NCI-H2029 treated with DMSO at 0.1 percent for 48 hours (cell line): ENCODE data around the gene FPR1.

ENCODE experiments used
- DNase-seq: peaks from one replicate; lab custom pipeline; 2025; lab: John Stamatoyannopoulos, UW

FPR1 gene, protein sequence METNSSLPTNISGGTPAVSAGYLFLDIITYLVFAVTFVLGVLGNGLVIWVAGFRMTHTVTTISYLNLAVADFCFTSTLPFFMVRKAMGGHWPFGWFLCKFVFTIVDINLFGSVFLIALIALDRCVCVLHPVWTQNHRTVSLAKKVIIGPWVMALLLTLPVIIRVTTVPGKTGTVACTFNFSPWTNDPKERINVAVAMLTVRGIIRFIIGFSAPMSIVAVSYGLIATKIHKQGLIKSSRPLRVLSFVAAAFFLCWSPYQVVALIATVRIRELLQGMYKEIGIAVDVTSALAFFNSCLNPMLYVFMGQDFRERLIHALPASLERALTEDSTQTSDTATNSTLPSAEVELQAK

GRCh38 chr19:51751655-51752054 is at the start of gene FPR1:
Gene FPR1, minus strand, starts transcription at chr19:51751878. Its CDS starts 4,884 bp downstream, at chr19:51746994.
- no peak for DNase-seq

DNA sequence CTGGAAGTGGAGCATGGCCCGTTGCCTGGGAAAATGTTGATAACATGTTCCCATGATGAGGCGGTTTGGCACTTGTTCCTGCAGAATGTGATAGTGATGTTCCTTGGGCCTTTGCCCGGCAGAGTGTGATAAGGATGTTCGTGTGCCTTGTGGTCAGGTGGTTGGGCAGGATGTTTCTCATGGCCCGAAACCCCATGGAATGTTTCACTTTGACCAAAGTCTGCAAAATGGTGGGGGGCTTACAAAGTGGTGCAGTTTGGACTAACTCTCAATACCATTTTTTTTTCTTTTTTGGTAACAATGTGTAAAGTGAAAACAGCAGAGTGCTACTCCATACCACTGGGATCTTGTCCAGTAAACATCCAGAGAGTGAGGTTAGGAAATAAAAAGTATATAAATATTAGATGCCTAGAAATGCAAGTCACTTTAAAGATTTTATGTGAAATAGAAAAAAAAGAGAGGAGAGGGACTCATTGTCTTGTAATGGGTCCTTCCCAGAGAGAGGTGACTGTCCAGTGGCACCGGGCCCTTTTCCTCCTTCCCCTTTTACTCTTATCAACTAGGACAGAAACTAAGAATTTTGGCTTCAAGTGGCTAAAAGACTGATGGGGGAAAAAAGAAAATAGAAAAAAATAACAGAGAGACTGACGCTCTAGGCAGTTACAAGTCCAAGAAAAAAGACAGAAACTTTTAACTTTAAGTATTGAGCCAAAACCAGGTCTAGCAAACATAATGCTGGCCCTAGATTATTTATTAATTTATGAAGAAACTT is 49.0 kb upstream of the FPR1 start:
- DNase-seq = no peak

DNA sequence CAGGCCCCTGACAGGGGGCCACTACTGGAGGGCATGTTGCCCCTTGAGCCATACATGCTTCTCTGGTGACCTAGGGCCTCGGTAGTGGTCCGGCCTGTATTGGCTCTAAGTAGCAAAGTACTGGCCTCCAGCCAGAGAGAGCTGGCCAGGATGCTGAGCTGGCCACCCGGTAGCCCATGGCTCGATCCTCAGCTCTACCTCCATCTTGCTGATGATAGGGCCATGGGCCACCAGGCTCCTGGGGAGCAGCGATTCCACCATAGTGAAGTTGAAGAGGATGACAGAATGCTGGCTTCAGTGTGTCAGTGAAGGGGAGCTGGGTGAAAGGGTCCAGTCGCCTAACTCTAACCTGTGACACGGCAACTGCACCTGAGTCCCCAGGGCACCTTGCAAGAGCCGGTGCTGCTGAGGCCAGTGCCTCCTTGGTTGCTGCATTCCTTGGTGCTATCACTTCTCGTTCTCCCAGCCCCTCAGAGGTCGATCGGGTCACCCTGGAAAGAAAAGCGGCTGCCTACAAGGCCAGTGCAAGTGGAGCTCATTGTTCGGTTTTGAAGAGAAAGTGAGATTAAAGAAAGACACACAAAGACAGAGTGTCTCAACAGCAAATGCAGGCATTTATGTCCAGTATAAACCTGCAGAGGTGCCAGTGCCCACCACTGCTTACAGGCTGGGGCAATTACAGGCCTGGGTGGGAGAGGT is 48.2 kb upstream of the FPR1 start:
- no peak for DNase-seq

- no peak for DNase-seq
These were observed 47.5 kb upstream of the FPR1 start for GRCh38 chr19:51799034-51799773.

- no peak for DNase-seq
These were observed 46.4 kb upstream of the FPR1 start for GRCh38 chr19:51798062-51798461.

DNA sequence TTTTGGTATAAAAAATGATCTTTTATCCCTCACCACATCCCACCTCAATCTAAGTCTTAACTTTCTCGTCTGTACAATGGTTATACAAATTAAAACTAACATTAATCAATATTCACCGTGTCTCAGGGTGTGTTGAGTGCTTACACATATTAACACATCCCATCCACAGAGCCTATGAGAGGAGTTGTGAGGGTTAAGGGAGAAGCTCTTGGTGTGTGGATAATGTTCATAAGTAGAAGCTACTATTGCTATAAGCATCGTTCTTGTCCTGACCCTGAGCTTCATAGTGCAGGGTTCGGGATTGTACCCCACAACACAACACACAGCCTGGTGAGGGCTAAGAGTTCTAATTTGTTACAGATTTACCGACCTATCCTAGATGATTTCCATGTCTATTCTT is 45.8 kb upstream of the FPR1 start:
- DNase-seq = no peak

DNA sequence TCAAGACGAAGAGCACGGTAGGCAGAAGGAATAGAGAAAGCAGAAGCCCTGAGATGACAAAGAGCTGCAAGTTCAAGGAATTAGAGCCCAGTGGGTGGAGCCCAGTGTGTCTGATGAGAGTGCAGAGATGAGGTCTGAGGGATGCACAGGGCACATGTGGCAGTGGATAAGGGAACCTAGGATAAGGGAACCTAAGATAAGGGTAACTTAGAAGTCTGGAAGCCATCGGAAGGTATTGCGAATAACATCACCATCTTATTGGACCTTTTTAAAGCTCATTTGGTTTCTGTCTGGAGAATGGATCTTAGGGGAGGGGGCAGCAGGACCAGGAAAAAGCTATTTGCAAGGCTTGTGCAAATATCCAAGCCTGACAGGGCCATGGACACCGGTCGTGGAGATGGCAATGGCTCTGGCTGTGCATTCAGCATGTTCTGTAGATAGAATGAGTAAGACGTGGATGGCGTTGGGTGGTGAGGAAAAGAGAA is 44.6 kb upstream of the FPR1 start:
- no peak for DNase-seq

DNA sequence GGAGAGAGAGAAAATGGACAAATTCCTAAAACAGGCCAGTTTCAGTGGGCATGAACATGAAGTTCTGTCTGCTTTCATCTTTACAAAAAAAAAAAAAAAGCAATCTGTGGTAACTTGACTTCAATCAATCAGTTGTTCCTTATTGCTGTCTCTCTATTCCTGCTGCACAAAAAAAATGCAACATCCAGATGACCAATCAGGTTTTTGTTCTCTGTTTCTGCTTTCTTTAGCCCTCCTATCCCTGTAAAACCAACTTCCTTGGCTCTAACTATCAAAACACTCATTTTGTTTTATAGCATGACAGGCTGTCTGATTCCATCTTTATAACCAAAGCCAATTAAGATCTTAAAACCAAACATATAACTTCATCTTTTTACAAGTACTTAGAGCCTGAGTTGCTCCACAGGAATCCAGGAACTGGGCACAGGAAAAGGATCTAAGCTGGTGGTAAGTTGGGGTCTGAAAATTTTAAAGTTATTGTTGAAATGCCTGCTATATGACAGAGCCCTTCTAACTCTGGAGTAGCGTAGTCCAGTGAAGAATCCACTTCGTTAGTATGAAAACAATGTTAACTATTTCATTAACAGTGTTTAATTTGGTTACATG is 43.3 kb upstream of the FPR1 start, which contains the start of gene FPR3:
Gene FPR3 (plus strand): TSS at position 273 of the 606 bp plus-strand sequence. CDS start 28,592 bp downstream, outside the sequence.
- no peak for DNase-seq

- DNase-seq = no peak
These were observed 42.3 kb upstream of the FPR1 start for GRCh38 chr19:51793994-51794393.

- no peak for DNase-seq
These were observed 41.3 kb upstream of the FPR1 start for GRCh38 chr19:51792932-51793331.

DNA sequence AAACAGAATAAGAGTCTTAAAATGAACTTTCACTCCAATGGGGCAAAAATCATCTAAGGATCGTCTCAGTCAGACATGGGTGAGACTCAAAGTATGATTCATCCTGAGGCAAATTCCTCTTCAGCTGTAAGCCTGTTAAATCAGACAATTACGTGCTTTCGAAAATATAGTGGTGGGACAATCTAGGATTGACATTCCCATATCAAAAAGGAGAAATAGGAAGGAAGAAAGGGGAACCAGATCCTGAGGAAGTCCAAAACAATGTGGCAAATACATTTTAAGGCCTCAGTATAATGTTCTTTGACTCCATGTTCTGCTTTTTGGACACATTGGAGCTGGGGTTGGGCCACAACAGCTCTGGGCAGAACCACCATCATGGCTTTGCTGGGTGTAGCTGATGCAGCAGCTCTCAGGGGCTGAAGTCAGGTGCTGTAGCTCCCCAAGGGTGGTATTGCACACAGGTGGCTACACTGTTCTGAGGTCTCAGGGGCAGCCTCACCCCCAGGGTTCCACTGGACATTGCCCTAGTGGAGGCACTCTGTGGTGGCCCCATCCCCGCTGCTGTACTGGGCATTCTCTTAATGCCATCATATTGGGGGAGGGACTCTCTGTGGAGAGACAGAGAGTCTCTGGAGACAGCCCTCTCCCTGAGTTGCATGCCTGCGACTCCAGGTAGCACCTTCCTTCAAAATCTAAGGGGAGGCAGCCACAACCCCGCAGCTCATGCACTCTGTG is 37.5 kb upstream of the FPR1 start:
- no peak for DNase-seq

GRCh38 chr19:51788029-51788428 is 36.4 kb upstream of the FPR1 start:
- DNase-seq = no peak

GRCh38 chr19:51786646-51787494 is 35.2 kb upstream of the FPR1 start:
- no peak for DNase-seq

- DNase-seq = no peak
These were observed 33.4 kb upstream of the FPR1 start for GRCh38 chr19:51784922-51785690.

DNA sequence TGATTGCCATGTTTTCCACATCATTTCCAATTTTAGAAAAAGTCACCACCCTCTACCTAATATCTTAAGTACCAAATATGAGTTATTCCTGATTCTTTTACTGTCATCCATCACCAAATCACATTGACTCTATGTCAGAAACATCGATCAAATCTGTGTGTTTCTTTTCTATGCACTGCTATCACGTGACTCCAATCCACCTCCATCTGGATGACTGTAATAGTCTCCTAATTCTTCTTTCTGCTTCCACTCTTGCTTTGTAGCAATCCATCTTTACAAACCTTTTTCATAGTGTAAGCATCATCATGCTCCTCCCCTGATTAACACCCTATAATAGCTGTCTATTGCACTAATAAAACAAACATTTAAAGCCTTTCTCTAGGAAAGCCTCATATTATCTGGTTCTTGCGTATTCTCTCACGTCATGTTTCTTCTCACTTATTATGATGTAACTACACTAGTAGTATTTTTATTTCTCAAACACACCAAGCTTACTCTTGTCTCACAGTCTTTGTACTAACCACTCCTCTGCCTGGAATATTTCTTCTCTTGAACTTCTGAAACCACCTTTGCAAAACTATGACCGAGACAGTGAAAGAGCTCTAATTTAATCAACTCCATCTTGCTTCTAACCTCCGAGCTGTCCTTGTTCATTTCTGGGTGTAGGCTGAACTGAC is 32.6 kb upstream of the FPR1 start:
- no peak for DNase-seq

GRCh38 chr19:51783372-51783771 is 31.7 kb upstream of the FPR1 start:
- DNase-seq = no peak

GRCh38 chr19:51781999-51782398 is 30.3 kb upstream of the FPR1 start:
- DNase-seq = no peak

DNA sequence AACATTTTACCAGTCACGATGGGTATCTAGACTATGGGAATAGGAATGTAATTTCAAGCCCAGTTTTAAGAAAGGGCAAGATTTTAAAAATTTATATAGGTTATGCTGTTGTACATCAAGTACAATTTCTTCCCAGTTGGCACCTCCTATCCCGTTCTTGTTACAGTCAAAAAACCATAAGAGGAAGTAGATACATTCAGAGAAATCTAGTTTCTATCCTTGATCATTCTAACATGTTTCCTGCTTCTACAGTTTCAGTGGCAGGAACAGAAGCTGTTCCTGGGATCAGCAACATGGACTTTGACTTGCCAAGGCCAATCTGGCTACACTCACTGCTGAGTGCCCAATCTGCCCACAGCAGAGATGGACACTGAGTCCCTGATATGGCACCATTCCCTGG is 28.6 kb upstream of the FPR1 start:
- no peak for DNase-seq
